H1 (cell line): ENCODE results near the gene PSMA5. TPM values are rescaled to one million over a fixed set of nuclear protein-coding genes. Genes with fewer than 3 reads are reported as not detected.

Source experiments
- CTCF ChIA-PET: fragments of 300-600 bp; sonication (Branson Sonifier 250); formaldehyde crosslinking; loops from one replicate; lab custom pipeline; 2021; ENCODE audit not compliant: partially characterized antibody; lab: Charles Lee
- POLR2A ChIA-PET: fragments of 300-600 bp; sonication (Branson Sonifier 250); formaldehyde crosslinking; loops from one replicate; lab custom pipeline; 2021; ENCODE audit warnings: inconsistent platforms; ENCODE audit not compliant: partially characterized antibody; lab: Charles Lee
- DNase-seq, 2 experiments: peaks; one replicate each; pipeline versions ENCODE4 v3.0.0 to v3.0.0-alpha.2; 2010 to 2022; ENCODE audit warnings: low spot score in 2 of 2, low read depth in 1 of 2, mixed read lengths in 1 of 2
- FAIRE-seq: peaks from 2 replicates; lab custom pipeline; 2011; peaks lifted over from hg19 to GRCh38; lab: Jason Lieb, UNC
- H2AFZ ChIP-seq: 2 replicates; pipeline ENCODE4 v1.8.1; 2012; ENCODE audit warnings: low read length, inconsistent platforms
- H2AK5ac ChIP-seq: 2 replicates; pipeline ENCODE4 v1.6.1; 2013; ENCODE audit warnings: low read depth, low read length
- H2BK120ac ChIP-seq: replicated peaks from 2 replicates; pipeline ENCODE3; 2013; ENCODE audit warnings: low read depth, low read length, inconsistent platforms
- H2BK12ac ChIP-seq: 2 replicates; pipeline ENCODE4 v1.6.1; 2013; ENCODE audit warnings: low read depth, low read length
- H2BK15ac ChIP-seq: 2 replicates; pipeline ENCODE4 v1.6.1; 2013; ENCODE audit warnings: low read length
- H2BK20ac ChIP-seq: 2 replicates; pipeline ENCODE4 v1.6.1; 2013; ENCODE audit warnings: low read length
- H2BK5ac ChIP-seq: 2 replicates; pipeline ENCODE4 v1.6.1; 2013; ENCODE audit warnings: low read depth, low read length
- H3K14ac ChIP-seq: 2 replicates; pipeline ENCODE4 v1.6.1; 2013; ENCODE audit warnings: inconsistent platforms; ENCODE audit not compliant: insufficient read length
- H3K18ac ChIP-seq: 2 replicates; pipeline ENCODE4 v1.6.1; 2013; ENCODE audit warnings: low read length; ENCODE audit errors: extremely low read depth
- H3K23ac ChIP-seq: 2 replicates; pipeline ENCODE4 v1.6.1; 2013; ENCODE audit warnings: inconsistent platforms; ENCODE audit not compliant: insufficient read length
- H3K23me2 ChIP-seq: 2 replicates; pipeline ENCODE4 v1.6.1; 2013; ENCODE audit warnings: low read depth, low read length
- H3K27ac ChIP-seq: 2 replicates; pipeline ENCODE4 v1.6.1; 2011; ENCODE audit warnings: low read depth, low read length, inconsistent platforms
- H3K27me3 ChIP-seq, 4 experiments: replicated peaks in 1 of 4; 1 replicate in 1 of 4; 2 replicates in 3 of 4; pipeline versions ENCODE4 v1.6.1 to v1.8.1; 2011 to 2013; ENCODE audit warnings: low read length in 3 of 4, mild to moderate bottlenecking in 3 of 4, inconsistent platforms in 2 of 4, mixed read lengths in 2 of 4, moderate library complexity in 1 of 4; ENCODE audit not compliant: control insufficient read depth in 3 of 4, insufficient read depth in 3 of 4; ENCODE audit errors: extremely low read depth in 1 of 4
- H3K36me3 ChIP-seq, 4 experiments: 2 replicates each; pipeline versions ENCODE4 v1.6.1 to v1.8.1; 2011 to 2013; ENCODE audit warnings: mild to moderate bottlenecking in 4 of 4, low read length in 3 of 4, moderate library complexity in 2 of 4, control low read depth in 1 of 4, inconsistent platforms in 1 of 4; ENCODE audit not compliant: insufficient read depth in 4 of 4, control insufficient read depth in 2 of 4
- H3K4ac ChIP-seq: replicated peaks from 2 replicates; pipeline ENCODE3; 2013; ENCODE audit warnings: low read length, low read depth, mixed read lengths, inconsistent platforms; ENCODE audit not compliant: insufficient read length
- H3K4me1 ChIP-seq, 4 experiments: replicated peaks in 1 of 4; 1 replicate in 1 of 4; 2 replicates in 3 of 4; pipeline versions ENCODE4 v1.6.1 to v1.8.1; 2011 to 2013; ENCODE audit warnings: low read length in 3 of 4, inconsistent platforms in 2 of 4, mixed read lengths in 1 of 4; ENCODE audit not compliant: insufficient read depth in 4 of 4, control insufficient read depth in 3 of 4
- H3K4me2 ChIP-seq, 2 experiments: 2 replicates each; pipeline versions ENCODE4 v1.6.1 to v1.8.1; 2011 to 2013; ENCODE audit warnings: low read depth in 2 of 2, low read length in 2 of 2, control low read depth in 1 of 2, inconsistent platforms in 1 of 2, mild to moderate bottlenecking in 1 of 2; ENCODE audit not compliant: insufficient read depth in 1 of 2
- H3K4me3 ChIP-seq, 4 experiments: fragments of 200-600, 300-600 bp in 1 of 4; sonication (generic), shearing (Covaris generic), sonication (Bioruptor Twin) in 1 of 4; 2 replicates each; pipeline versions ENCODE4 v1.5.1 to v1.8.1; 2011 to 2016; ENCODE audit warnings: low read length in 4 of 4, low read depth in 3 of 4, control low read depth in 2 of 4, inconsistent platforms in 2 of 4, mild to moderate bottlenecking in 2 of 4, mixed read lengths in 1 of 4, moderate library complexity in 1 of 4; ENCODE audit not compliant: insufficient read depth in 2 of 4; ENCODE audit errors: extremely low read depth in 1 of 4
- H3K56ac ChIP-seq: replicated peaks from 2 replicates; pipeline ENCODE3; 2013; ENCODE audit warnings: low read depth, mild to moderate bottlenecking, mixed read lengths, low read length, inconsistent platforms; ENCODE audit not compliant: insufficient read length
- H3K79me1 ChIP-seq: 2 replicates; pipeline ENCODE4 v1.6.1; 2013; ENCODE audit warnings: low read depth, low read length, control low read depth
- H3K79me2 ChIP-seq, 2 experiments: 2 replicates each; pipeline versions ENCODE4 v1.6.1 to v1.8.1; 2012 to 2013; ENCODE audit warnings: low read length in 2 of 2, mild to moderate bottlenecking in 2 of 2, inconsistent platforms in 1 of 2; ENCODE audit not compliant: insufficient read depth in 2 of 2, control insufficient read depth in 1 of 2
- H3K9ac ChIP-seq, 4 experiments: replicated peaks in 1 of 4; 1 replicate in 1 of 4; 2 replicates in 3 of 4; pipeline versions ENCODE4 v1.6.1 to v1.8.1; 2011 to 2013; ENCODE audit warnings: low read depth in 3 of 4, low read length in 3 of 4, control low read depth in 2 of 4, mild to moderate bottlenecking in 2 of 4, moderate library complexity in 2 of 4, inconsistent platforms in 1 of 4; ENCODE audit errors: extremely low read depth in 1 of 4
- H3K9me3 ChIP-seq, 2 experiments: 2 replicates each; pipeline versions ENCODE4 v1.6.1 to v1.8.1; 2012 to 2013; ENCODE audit warnings: mild to moderate bottlenecking in 2 of 2, moderate library complexity in 2 of 2, control low read depth in 1 of 2, inconsistent platforms in 1 of 2, low read depth in 1 of 2, low read length in 1 of 2, mixed read lengths in 1 of 2; ENCODE audit not compliant: insufficient read depth in 2 of 2
- H4K20me1 ChIP-seq, 2 experiments: replicated peaks in 1 of 2; 2 replicates each; pipeline versions ENCODE3 to v1.8.1; 2011 to 2013; ENCODE audit warnings: inconsistent platforms in 2 of 2, low read length in 2 of 2, mild to moderate bottlenecking in 1 of 2; ENCODE audit not compliant: insufficient read depth in 2 of 2, control insufficient read depth in 1 of 2
- H4K5ac ChIP-seq: 2 replicates; pipeline ENCODE4 v1.6.1; 2013; ENCODE audit warnings: low read length, low read depth, mixed read lengths, inconsistent platforms; ENCODE audit not compliant: insufficient read length
- H4K8ac ChIP-seq: 2 replicates; pipeline ENCODE4 v1.8.0; 2013; ENCODE audit warnings: mild to moderate bottlenecking, moderate library complexity, low read length, inconsistent platforms; ENCODE audit not compliant: insufficient read depth; ENCODE audit errors: extremely low read depth
- H4K91ac ChIP-seq: replicated peaks from 2 replicates; pipeline ENCODE3; 2013; ENCODE audit warnings: low read length, mixed read lengths, inconsistent platforms; ENCODE audit not compliant: insufficient read length
- WGBS, 2 experiments: shearing (Covaris generic) in 1 of 2; methylation state at CpG; one replicate each; pipeline versions ENCODE4 v1.1.6 to v1.1.7; 2013 to 2015; ENCODE audit warnings: low lambda C conversion rate in 2 of 2, mixed read lengths in 2 of 2, inconsistent platforms in 1 of 2, low coverage in 1 of 2, missing lambda C conversion rate in 1 of 2; ENCODE audit not compliant: insufficient replicate concordance in 2 of 2, insufficient coverage in 1 of 2, insufficient read length in 1 of 2; ENCODE audit errors: extremely low coverage in 1 of 2, missing lambda C conversion rate in 1 of 2; 5-methylcytosine and 5-hydroxymethylcytosine counted together
- polyA plus RNA-seq, 7 experiments: library from polyadenylated mRNA; depleted of rRNA in 3 of 7; stranded (reverse) in 5 of 7; unstranded in 2 of 7; fragments of >200 nt in 5 of 7; fragments of 200-250 nt in 2 of 7; gene quantifications; 1 replicate in 5 of 7; 2 replicates in 1 of 7; 4 replicates in 1 of 7; pipeline versions ENCODE4 v1.2.1 to v1.2.3, GENCODE V29; 2011 to 2013; ENCODE audit warnings: missing spikeins in 2 of 7, mixed read lengths in 2 of 7
- total RNA-seq: library from RNA; stranded (reverse); fragmentation: NEBNext Ultra II Directional; extraction: Animal tissue kit (Norgen Biotek cat#: 25700); gene quantifications from 2 replicates; pipeline ENCODE4 v1.2.1, GENCODE V29; 2021

PSMA5 gene
- total and polyA plus RNA-seq, 2 of the 8 experiments (the other 6 are each of a cell fraction or from before 2014, with no cell fraction given) = 140 to 166 TPM

GRCh38 chr1:109370712-109371340, 55.4 kb downstream of the PSMA5 start:
- Histone ChIP-seq H4K8ac (no peak overlapping the region), H4K91ac (no peak overlapping the region), H2AK5ac (no peak overlapping the region), H3K4ac (no peak overlapping the region), H3K79me2 (peaks cover 4 to 49% of the 10 kb centered on the region in 2 experiments; a peak in 3 of 4 replicates), H4K5ac (no peak overlapping the region), H3K9ac (no peak overlapping the region; a peak in 1 of 7 replicates), H3K23ac (no peak overlapping the region), H3K14ac (no peak overlapping the region), H3K27me3 (no peaks in the 10 kb centered on the region), H3K36me3 (peaks cover 0 to 16% (median 4%) of the 10 kb centered on the region in 4 experiments; a peak in 4 of 8 replicates), H2BK15ac (no peak overlapping the region), H2BK5ac (no peak overlapping the region), H3K27ac (no peak overlapping the region), H2BK12ac (no peak overlapping the region; the same call in 1 of the 2 replicates), H3K79me1 (peaks cover 2% of the 10 kb centered on the region), H3K18ac (no peak overlapping the region), H3K9me3 (no peaks in the 10 kb centered on the region), H4K20me1 (peaks cover 0 to 5% of the 10 kb centered on the region in 2 experiments), H2BK20ac (no peak overlapping the region), H3K4me1 (peaks cover 0 to 10% (median 2%) of the 10 kb centered on the region in 4 experiments; a peak in 2 of 7 replicates), H3K23me2 (no peaks in the 10 kb centered on the region; the same call in 1 of the 2 replicates), H3K4me3 (no peak overlapping the region), H3K56ac (no peak overlapping the region), H2BK120ac (no peak overlapping the region), H3K4me2 (no peak overlapping the region), H2AFZ (no peak overlapping the region)
- WGBS, 2 experiments = 85% methylated on average over 7 of the region's 7 CpGs; no CpG with 5 or more reads in 1 of the 2 experiments
- no peak for DNase-seq
- ChIA-PET CTCF (interaction anchor here (0.6 to 3.0 kb wide), 6 partner anchors 10 to 93 kb away, joined by 3 to 8 read pairs (median 4); no protein-coding TSS in a partner anchor), POLR2A (interaction anchor here (1.1 to 1.7 kb wide), 2 partner anchors 12 to 19 kb away, joined by 3 to 5 read pairs; no protein-coding TSS in a partner anchor)
- no peak for FAIRE-seq
